ENCODE measurements around the gene LCA5L. TPM values are rescaled to one million over a fixed set of nuclear protein-coding genes. Genes with fewer than 3 reads are reported as not detected.
A peak's percentile ranks its signal among the peaks of the same experiment; 100 is the strongest.

Gene LCA5L
- total and polyA plus RNA-seq, 10 of the 15 experiments (the other 5 are each of a cell fraction or from before 2014, with no cell fraction given), result 0.18 to 0.55 (median 0.27) TPM; not detected in 2

DNA sequence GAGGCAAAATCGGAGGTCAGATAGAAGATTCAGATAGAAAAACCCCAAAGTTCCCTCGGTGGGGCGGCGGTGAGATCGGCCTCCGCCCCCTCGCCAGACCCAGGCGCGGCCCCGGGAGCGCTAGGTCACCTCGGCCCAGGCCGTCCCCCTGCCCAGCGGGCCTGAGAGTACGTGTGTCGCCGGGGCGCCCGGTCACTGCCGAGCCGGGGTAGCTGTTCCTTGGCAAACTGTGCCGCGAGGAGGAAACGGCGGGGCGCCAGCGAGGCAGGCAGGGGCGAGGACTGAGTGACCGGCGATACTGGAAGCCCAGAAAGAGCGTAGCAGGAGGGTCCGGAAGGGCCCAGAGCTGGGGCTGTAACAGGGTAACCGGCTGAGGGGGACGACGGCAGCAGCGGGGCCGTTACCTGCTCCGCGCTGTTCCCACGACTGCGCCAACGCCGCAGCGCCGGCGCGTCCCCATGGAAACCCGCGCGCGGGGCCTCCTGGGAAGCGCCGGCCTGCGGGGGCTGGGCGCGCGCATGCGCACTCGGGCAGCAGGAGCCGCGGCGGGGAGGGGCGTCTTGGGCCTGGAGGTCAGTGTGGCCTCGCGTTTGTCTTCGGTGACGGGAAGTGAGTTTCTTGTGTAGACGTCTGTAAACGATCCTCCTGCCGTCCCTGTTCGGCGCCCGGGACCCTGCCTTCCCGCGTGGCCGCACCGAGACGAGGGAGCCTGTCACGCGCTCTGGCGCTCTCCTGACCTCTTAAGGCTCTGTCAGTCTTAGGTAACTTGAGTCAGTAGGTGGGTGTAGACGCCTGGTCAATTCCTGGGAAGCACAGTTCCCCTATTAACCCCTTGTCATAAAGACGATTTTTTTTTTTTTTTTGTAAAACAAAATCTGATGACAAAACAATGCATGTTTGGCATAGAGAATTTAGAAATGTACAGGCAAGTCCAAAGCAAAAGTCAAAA is at the start of gene LCA5L (continued):
- TF ChIP-seq ZNF592 (IDR thresholded peaks at IDR 0.05) (no peak), ZSCAN29 (IDR thresholded peaks at IDR 0.05) (peak; percentile 97), HCFC1 (IDR thresholded peaks at IDR 0.05; ENCODE audit: low read length) (peak; percentile 41), NFYB (IDR thresholded peaks at IDR 0.05; ENCODE audit: insufficient read depth, low read depth, low read length) (no peak), POLR2AphosphoS5 (IDR thresholded peaks at IDR 0.05; ENCODE audit: low read length) (peak; percentile 81), SMARCA5 (IDR thresholded peaks at IDR 0.05) (no peak), ZBTB11 (CRISPR knock-in tag; IDR thresholded peaks at IDR 0.05) (no peak), GATAD2B (conservative IDR thresholded peaks at IDR 0.05; ENCODE audit: low read depth) (peak; percentile 69; the same call in 1 of the 2 replicates), NR2C1 (IDR thresholded peaks at IDR 0.05) (peak; percentile 41; the same call in 1 of the 2 replicates)

Data from GM12878 (cell line).